ENCODE results near the gene PC. TPM values are rescaled to one million over a fixed set of nuclear protein-coding genes. Genes with fewer than 3 reads are reported as not detected.

PC gene
- total and polyA plus RNA-seq, 9 of the 15 experiments (the other 6 are each of a cell fraction or from before 2014, with no cell fraction given): 0.94 to 38.0 (median 8.7) TPM

DNA sequence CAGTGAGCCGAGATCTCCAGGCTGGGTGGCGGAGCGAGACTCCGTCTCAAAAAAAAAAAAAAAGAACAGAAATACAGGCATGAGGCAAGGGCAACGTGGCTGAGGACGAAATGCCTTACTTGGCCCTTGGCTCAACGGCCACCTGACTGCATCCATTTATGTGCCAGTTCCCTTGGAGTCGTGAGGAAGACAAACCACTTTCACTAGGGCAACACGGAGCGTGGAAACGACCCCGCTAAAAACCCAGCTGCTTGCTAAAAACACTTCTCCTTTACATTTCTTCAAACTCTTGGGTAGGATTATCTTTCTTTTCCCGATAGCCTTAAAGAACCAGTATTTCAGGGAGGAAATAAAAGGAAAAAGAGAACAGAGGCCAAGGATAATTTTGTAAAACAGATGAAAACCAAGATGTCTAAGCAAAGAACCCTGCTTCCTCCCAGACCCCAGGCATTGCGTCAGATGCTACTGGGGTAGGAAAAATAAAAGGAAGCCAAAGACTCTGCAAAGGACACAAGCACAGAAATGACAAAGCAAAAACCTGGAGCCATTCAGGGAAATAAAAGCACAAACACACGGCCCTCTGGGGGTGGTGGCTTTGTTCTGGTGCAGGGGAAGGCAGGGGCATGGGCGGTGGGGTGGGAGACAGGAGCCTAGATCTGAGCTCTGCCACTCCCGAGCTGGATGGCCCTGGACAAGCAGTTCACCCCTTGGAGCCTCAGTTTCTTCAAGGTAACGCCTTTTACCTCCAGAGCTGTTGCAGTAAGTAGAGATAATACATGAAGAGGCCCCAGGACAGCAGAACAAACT, 37.0 kb downstream of the PC start (continued):
- TF ChIP-seq, protein P1, sequence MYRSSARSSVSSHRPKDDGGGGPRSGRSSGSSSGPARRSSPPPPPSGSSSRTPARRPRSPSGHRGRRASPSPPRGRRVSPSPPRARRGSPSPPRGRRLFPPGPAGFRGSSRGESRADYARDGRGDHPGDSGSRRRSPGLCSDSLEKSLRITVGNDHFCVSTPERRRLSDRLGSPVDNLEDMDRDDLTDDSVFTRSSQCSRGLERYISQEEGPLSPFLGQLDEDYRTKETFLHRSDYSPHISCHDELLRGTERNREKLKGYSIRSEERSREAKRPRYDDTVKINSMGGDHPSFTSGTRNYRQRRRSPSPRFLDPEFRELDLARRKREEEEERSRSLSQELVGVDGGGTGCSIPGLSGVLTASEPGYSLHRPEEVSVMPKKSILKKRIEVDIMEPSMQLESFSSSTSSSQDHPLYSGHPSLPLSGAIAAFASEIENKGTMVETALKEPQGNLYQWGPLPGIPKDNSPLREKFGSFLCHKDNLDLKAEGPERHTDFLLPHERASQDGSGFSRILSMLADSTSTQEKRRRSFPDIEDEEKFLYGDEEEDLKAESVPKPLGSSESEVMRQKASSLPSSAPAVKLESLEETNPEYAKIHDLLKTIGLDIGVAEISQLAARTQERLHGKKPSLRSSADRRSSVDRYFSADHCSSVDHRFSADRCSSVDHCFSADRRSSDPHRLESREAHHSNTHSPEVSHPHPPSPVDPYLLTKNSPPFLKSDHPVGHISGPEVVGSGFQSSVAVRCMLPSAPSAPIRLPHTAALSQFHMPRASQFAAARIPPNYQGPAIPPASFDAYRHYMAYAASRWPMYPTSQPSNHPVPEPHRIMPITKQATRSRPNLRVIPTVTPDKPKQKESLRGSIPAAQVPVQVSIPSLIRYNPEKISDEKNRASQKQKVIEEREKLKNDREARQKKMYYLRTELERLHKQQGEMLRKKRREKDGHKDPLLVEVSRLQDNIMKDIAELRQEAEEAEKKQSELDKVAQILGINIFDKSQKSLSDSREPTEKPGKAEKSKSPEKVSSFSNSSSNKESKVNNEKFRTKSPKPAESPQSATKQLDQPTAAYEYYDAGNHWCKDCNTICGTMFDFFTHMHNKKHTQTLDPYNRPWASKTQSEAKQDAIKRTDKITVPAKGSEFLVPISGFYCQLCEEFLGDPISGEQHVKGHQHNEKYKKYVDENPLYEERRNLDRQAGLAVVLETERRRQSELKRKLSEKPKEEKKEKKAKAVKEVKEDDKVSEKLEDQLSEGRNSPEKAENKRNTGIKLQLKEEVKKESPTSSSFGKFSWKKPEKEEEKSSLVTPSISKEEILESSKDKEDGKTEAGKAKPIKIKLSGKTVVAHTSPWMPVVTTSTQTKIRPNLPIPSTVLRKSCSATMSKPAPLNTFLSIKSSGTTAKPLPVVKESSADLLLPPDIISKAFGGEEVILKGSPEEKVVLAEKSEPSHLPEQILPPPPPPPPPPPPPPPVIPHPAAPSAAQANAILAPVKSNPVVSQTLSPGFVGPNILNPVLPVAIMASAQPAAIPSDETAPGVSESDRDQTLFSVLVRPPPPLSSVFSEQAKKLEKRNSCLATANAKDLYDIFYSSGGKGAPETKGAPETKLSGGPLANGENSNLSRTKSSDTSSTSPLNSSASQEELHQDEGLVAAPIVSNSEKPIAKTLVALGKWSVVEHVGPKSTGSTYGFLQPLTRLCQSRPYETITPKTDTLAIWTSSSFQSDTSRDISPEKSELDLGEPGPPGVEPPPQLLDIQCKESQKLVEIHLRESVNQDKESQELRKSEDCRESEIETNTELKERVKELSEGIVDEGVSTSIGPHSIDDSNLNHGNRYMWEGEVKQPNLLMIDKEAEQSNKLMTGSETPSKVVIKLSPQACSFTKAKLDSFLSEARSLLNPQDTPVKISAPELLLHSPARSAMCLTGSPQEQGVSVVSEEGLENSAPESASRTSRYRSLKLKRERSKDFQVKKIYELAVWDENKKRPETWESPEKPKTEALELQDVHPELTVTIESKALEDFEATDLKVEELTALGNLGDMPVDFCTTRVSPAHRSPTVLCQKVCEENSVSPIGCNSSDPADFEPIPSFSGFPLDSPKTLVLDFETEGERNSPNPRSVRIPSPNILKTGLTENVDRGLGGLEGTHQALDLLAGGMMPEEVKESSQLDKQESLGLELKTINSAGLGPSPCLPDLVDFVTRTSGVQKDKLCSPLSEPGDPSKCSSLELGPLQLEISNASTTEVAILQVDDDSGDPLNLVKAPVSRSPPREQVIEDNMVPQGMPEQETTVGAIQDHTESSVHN (IDR thresholded peaks at IDR 0.05; ENCODE audit: borderline replicate concordance in 1 of 2, low read depth in 1 of 2): peak in 1 of 2 experiments; percentile 41; a peak in 1 of 4 replicates
- TF ChIP-seq CEBPB (tag; IDR thresholded peaks at IDR 0.05) (peak; percentile 88), SOX6 (IDR thresholded peaks at IDR 0.05) (no peak), JUN (IDR thresholded peaks at IDR 0.05; ENCODE audit: borderline replicate concordance, low read depth, low read length) (no peak), JUN (CRISPR knock-in tag; IDR thresholded peaks at IDR 0.05; ENCODE audit: borderline replicate concordance) (no peak), ARID1B (IDR thresholded peaks at IDR 0.05) (peak; percentile 37; the same call in 1 of the 2 replicates), PHF8 (IDR thresholded peaks at IDR 0.05; ENCODE audit: borderline replicate concordance, low read length) (peak; percentile 31; the same call in 1 of the 2 replicates), HCFC1 (IDR thresholded peaks at IDR 0.05; ENCODE audit: low read depth, low read length) (no peak), NRF1 (conservative IDR thresholded peaks at IDR 0.05 in 1 of 2, IDR thresholded peaks at IDR 0.05 in 1 of 2) (peak; percentile 11 to 26; a peak in 1 of 4 replicates), NFRKB (IDR thresholded peaks at IDR 0.05; ENCODE audit: low read depth) (peak; percentile 71), TBL1XR1 (IDR thresholded peaks at IDR 0.05; ENCODE audit: low read length in 2 of 2) (no peak), CCAR2 (IDR thresholded peaks at IDR 0.05; ENCODE audit: low read depth, low read length) (no peak), ZNF232 (CRISPR knock-in tag; IDR thresholded peaks at IDR 0.05) (no peak), POLR2A (conservative IDR thresholded peaks at IDR 0.05) (0 out of 2 replicates have a peak, but pooled peaks have one; percentile 26)
- TF ChIP-seq, protein P2, sequence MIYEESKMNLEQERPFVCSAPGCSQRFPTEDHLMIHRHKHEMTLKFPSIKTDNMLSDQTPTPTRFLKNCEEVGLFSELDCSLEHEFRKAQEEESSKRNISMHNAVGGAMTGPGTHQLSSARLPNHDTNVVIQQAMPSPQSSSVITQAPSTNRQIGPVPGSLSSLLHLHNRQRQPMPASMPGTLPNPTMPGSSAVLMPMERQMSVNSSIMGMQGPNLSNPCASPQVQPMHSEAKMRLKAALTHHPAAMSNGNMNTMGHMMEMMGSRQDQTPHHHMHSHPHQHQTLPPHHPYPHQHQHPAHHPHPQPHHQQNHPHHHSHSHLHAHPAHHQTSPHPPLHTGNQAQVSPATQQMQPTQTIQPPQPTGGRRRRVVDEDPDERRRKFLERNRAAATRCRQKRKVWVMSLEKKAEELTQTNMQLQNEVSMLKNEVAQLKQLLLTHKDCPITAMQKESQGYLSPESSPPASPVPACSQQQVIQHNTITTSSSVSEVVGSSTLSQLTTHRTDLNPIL (CRISPR knock-in tag; IDR thresholded peaks at IDR 0.05): no peak
- TF ChIP-seq, protein P3, sequence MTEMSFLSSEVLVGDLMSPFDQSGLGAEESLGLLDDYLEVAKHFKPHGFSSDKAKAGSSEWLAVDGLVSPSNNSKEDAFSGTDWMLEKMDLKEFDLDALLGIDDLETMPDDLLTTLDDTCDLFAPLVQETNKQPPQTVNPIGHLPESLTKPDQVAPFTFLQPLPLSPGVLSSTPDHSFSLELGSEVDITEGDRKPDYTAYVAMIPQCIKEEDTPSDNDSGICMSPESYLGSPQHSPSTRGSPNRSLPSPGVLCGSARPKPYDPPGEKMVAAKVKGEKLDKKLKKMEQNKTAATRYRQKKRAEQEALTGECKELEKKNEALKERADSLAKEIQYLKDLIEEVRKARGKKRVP (CRISPR knock-in tag; IDR thresholded peaks at IDR 0.05): peak; percentile 76
